ENCODE measurements around the gene NAALADL1.

- TF ChIP-seq POLR2A (IDR thresholded peaks at IDR 0.05; ENCODE audit: low read depth, low read length) (no peak), TAF1 (IDR thresholded peaks at IDR 0.05; ENCODE audit: borderline replicate concordance, low read depth, low read length) (no peak), POLR2AphosphoS5 (IDR thresholded peaks at IDR 0.05; ENCODE audit: low read depth, low read length) (no peak)
Observed at GRCh38 chr11:65060913-65061408, 2.6 kb upstream of the NAALADL1 start.
